Esophagus muscularis mucosa (tissue), 4 donors: Measurements from ENCODE around the gene LIPC.

Experiments used
- CTCF ChIP-seq, 3 experiments: fragments of 200-600 bp in 2 of 3; fragments of 450-650 bp in 1 of 3; sonication (generic) in 2 of 3; IDR thresholded peaks; one replicate each; pipeline ENCODE4 v1.5.1; 2017 to 2019; ENCODE audit warnings: antibody characterized with exemption in 3 of 3, mild to moderate bottlenecking in 2 of 3, moderate library complexity in 1 of 3
- EP300 ChIP-seq: sonication (generic); formaldehyde crosslinking; IDR thresholded peaks from one replicate; pipeline ENCODE4 v1.6.1; 2017; ENCODE audit warnings: antibody characterized with exemption
- POLR2A ChIP-seq: fragments of 450-650 bp; IDR thresholded peaks from one replicate; pipeline ENCODE4 v1.6.1; 2017; ENCODE audit warnings: antibody characterized with exemption, moderate library complexity, mild to moderate bottlenecking, low read depth

DNA sequence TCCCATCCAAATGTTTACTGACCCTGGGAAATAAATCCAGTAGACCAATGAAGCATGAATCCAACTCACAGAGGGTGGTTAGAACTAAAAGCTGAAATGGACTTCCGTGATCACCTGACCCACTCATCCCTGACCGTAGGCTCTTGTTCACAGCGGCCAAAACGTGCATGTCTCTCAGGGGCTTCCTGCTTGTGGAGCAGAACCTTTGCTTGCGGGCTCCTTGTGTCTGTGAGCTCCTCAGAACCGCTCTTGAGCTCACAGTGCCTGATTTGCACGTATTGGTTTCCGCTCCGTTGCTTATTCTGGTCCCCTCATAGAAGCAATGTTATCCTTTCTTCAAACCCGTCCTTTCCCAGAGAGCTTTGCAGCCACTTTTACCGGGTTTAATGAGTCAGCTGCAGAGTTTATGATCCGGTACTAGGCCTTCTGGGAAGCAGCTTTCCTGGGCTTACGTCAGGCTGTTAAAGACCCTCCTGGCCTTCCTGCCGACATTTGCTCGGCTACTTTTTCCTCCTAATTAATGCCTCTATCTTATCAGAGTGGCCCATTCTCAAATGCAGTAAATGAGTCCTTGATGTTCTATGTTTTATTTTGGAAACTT is 35.4 kb downstream of the LIPC start:
- TF ChIP-seq POLR2A (no peak), CTCF (IDR thresholded peaks at IDR 0.05) (no peak), EP300 (no peak)
